Astrocyte (in vitro differentiated cells and primary cell): Measurements from ENCODE around the gene CPM. TPM values are rescaled to one million over a fixed set of nuclear protein-coding genes. Genes with fewer than 3 reads are reported as not detected.

Experiments
- DNase-seq: peaks from one replicate; pipeline ENCODE4 v3.0.0-alpha.2; 2010; ENCODE audit warnings: low read depth
- FAIRE-seq: peaks from 2 replicates; lab custom pipeline; 2011; peaks lifted over from hg19 to GRCh38; lab: Jason Lieb, UNC
- H2AFZ ChIP-seq: 2 replicates; pipeline ENCODE4 v1.6.0; 2012; ENCODE audit warnings: low read depth, low read length, inconsistent platforms
- H3K27ac ChIP-seq: 2 replicates; pipeline ENCODE4 v1.5.1; 2011; ENCODE audit warnings: low read depth, low read length, inconsistent platforms
- H3K27me3 ChIP-seq: 2 replicates; pipeline ENCODE4 v1.6.0; 2011; ENCODE audit warnings: low read length, inconsistent platforms; ENCODE audit not compliant: insufficient read depth
- H3K36me3 ChIP-seq: 2 replicates; pipeline ENCODE4 v1.5.1; 2011; ENCODE audit warnings: low read length, inconsistent platforms; ENCODE audit not compliant: insufficient read depth
- H3K4me1 ChIP-seq: 2 replicates; pipeline ENCODE4 v1.5.1; 2011; ENCODE audit warnings: low read length, inconsistent platforms; ENCODE audit not compliant: insufficient read depth
- H3K4me2 ChIP-seq: 2 replicates; pipeline ENCODE4 v1.6.0; 2012; ENCODE audit warnings: low read length, inconsistent platforms
- H3K4me3 ChIP-seq: 2 replicates; pipeline ENCODE4 v1.5.1; 2011; ENCODE audit warnings: low read depth, mild to moderate bottlenecking, low read length, inconsistent platforms; ENCODE audit not compliant: insufficient read depth
- H3K79me2 ChIP-seq: 2 replicates; pipeline ENCODE4 v1.6.0; 2012; ENCODE audit warnings: mild to moderate bottlenecking, low read length, inconsistent platforms; ENCODE audit not compliant: insufficient read depth
- H3K9ac ChIP-seq: 2 replicates; pipeline ENCODE4 v1.6.0; 2012; ENCODE audit warnings: mild to moderate bottlenecking, low read length, inconsistent platforms
- H3K9me3 ChIP-seq: 2 replicates; pipeline ENCODE4 v1.5.1; 2012; ENCODE audit warnings: low read depth, mild to moderate bottlenecking, low read length, inconsistent platforms; ENCODE audit not compliant: insufficient read depth
- H4K20me1 ChIP-seq: 2 replicates; pipeline ENCODE4 v1.6.0; 2012; ENCODE audit warnings: low read length, inconsistent platforms; ENCODE audit not compliant: insufficient read depth
- H3K27ac Mint-ChIP-seq: one replicate; pipeline ENCODE4 v1.8.0; 2021; ENCODE audit warnings: mild to moderate bottlenecking, mixed read lengths; ENCODE audit not compliant: unreplicated experiment
- H3K27me3 Mint-ChIP-seq: one replicate; pipeline ENCODE4 v1.8.0; 2021; ENCODE audit warnings: low read depth, mixed read lengths; ENCODE audit not compliant: unreplicated experiment
- H3K36me3 Mint-ChIP-seq: one replicate; pipeline ENCODE4 v1.8.0; 2021; ENCODE audit warnings: low read depth, mixed read lengths; ENCODE audit not compliant: unreplicated experiment
- H3K4me1 Mint-ChIP-seq: one replicate; pipeline ENCODE4 v1.8.0; 2021; ENCODE audit warnings: low read depth, mixed read lengths; ENCODE audit not compliant: unreplicated experiment
- H3K4me3 Mint-ChIP-seq: one replicate; pipeline ENCODE4 v1.8.0; 2021; ENCODE audit warnings: mild to moderate bottlenecking, moderate library complexity, mixed read lengths; ENCODE audit not compliant: unreplicated experiment
- H3K9me3 Mint-ChIP-seq: one replicate; pipeline ENCODE4 v1.8.0; 2021; ENCODE audit warnings: mild to moderate bottlenecking, mixed read lengths; ENCODE audit not compliant: unreplicated experiment
- CTCF ChIP-seq: IDR thresholded peaks from 2 replicates; pipeline ENCODE4 v1.5.1; 2011; ENCODE audit warnings: low read depth, mild to moderate bottlenecking, inconsistent platforms, low read length, moderate library complexity; ENCODE audit not compliant: insufficient read depth
- EZH2 ChIP-seq: IDR thresholded peaks from 2 replicates; pipeline ENCODE4 v1.6.1; 2012; ENCODE audit warnings: mild to moderate bottlenecking, low read length, inconsistent platforms; ENCODE audit not compliant: insufficient read depth
- total RNA-seq: library from RNA; stranded (reverse); gene quantifications from 2 replicates; pipeline ENCODE4 v1.2.1, GENCODE V29; 2021

The CPM gene
- total RNA-seq, 1 donor from 2014 or later = 2.7 TPM

GRCh38 chr12:68871396-68871795, 61.6 kb downstream of the CPM start:
- Histone ChIP-seq H3K36me3 (no peaks in the 10 kb centered on the region), H3K9me3 (no peaks in the 10 kb centered on the region), H3K27me3 (no peaks in the 10 kb centered on the region), H2AFZ (no peak overlapping the region), H4K20me1 (no peaks in the 10 kb centered on the region), H3K4me1 (no peaks in the 10 kb centered on the region), H3K4me3 (no peak overlapping the region), H3K79me2 (no peaks in the 10 kb centered on the region), H3K9ac (no peak overlapping the region), H3K4me2 (no peak overlapping the region), H3K27ac (no peak overlapping the region)
- H3K9me3 Mint-ChIP-seq = no peaks in the 10 kb centered on the region
- no peak for TF ChIP-seq EZH2
- TF ChIP-seq CTCF = no peak
- peaks cover 2% of the 10 kb centered on the region for H3K4me1 Mint-ChIP-seq
- DNase-seq (no peak), FAIRE-seq (no peak)
- H3K27me3 Mint-ChIP-seq = no peaks in the 10 kb centered on the region
- no peak overlapping the region for H3K4me3 Mint-ChIP-seq
- H3K27ac Mint-ChIP-seq = peak overlapping the region; percentile 36
- no peaks in the 10 kb centered on the region for H3K36me3 Mint-ChIP-seq

GRCh38 chr12:68870443-68870842, 62.5 kb downstream of the CPM start:
- no peaks in the 10 kb centered on the region for H3K36me3 Mint-ChIP-seq
- Histone ChIP-seq H2AFZ (no peak overlapping the region), H3K9ac (no peak overlapping the region), H3K27me3 (no peaks in the 10 kb centered on the region), H3K79me2 (no peaks in the 10 kb centered on the region), H3K9me3 (no peaks in the 10 kb centered on the region), H3K4me1 (peaks cover under 1% of the 10 kb centered on the region), H4K20me1 (no peaks in the 10 kb centered on the region), H3K36me3 (no peaks in the 10 kb centered on the region), H3K4me3 (no peak overlapping the region), H3K27ac (no peak overlapping the region), H3K4me2 (no peak overlapping the region)
- no peaks in the 10 kb centered on the region for H3K27me3 Mint-ChIP-seq
- no peak overlapping the region for H3K4me3 Mint-ChIP-seq
- no peak for DNase-seq
- no peak for FAIRE-seq
- no peak for TF ChIP-seq EZH2
- peaks cover 2% of the 10 kb centered on the region for H3K4me1 Mint-ChIP-seq
- H3K27ac Mint-ChIP-seq = no peak overlapping the region
- H3K9me3 Mint-ChIP-seq = no peaks in the 10 kb centered on the region

- Histone ChIP-seq H3K9me3 (no peaks in the 10 kb centered on the region), H3K36me3 (no peaks in the 10 kb centered on the region), H3K27me3 (no peaks in the 10 kb centered on the region), H2AFZ (no peak overlapping the region), H4K20me1 (no peaks in the 10 kb centered on the region), H3K4me2 (no peak overlapping the region), H3K4me1 (peaks cover 4% of the 10 kb centered on the region), H3K27ac (no peak overlapping the region), H3K9ac (no peak overlapping the region), H3K4me3 (no peak overlapping the region), H3K79me2 (no peaks in the 10 kb centered on the region)
- no peak for DNase-seq
- FAIRE-seq = no peak
- Mint-ChIP-seq H3K9me3 (no peaks in the 10 kb centered on the region), H3K27ac (no peak overlapping the region), H3K36me3 (no peaks in the 10 kb centered on the region), H3K4me3 (no peak overlapping the region), H3K27me3 (no peaks in the 10 kb centered on the region), H3K4me1 (peaks cover 6% of the 10 kb centered on the region)
- TF ChIP-seq CTCF (no peak), EZH2 (no peak)
Observed at GRCh38 chr12:68870011-68870410, 63.0 kb downstream of the CPM start.
